ENCODE data around the gene USO1.
"Not testable (repeated sequence)": the region's sequence is repeated elsewhere in the genome, so short reads cannot be mapped to it uniquely, and the experiment has no call there.

Gene USO1

GRCh38 chr4:75724066-75724866, at the start of gene USO1:
Gene USO1 (plus strand): TSS chr4:75724577. CDS start chr4:75724820, 243 bp downstream.
- ATAC-seq: peak; percentile 89
- peak within 1 kb of the TSS; percentile 99 for H3K4me3 Mint-ChIP-seq
- H3K9me3 Mint-ChIP-seq: no peaks in the 10 kb centered on the region
- peak; percentile 96 to 100 for DNase-seq (ENCODE audit: low spot score in 2 of 2)
- H3K27ac Mint-ChIP-seq: peak within 1 kb of the TSS; percentile 100
- peaks cover 42% of the 10 kb centered on the region for H3K4me1 Mint-ChIP-seq
- peaks cover 25% of the 10 kb centered on the region for H3K36me3 Mint-ChIP-seq

GRCh38 chr4:75675004-75675531, 49.3 kb upstream of the USO1 start:
- H3K27ac Mint-ChIP-seq: no peak overlapping the region
- DNase-seq (ENCODE audit: low spot score in 2 of 2): no peak
- peaks cover 26% of the 10 kb centered on the region for H3K4me1 Mint-ChIP-seq

DNA sequence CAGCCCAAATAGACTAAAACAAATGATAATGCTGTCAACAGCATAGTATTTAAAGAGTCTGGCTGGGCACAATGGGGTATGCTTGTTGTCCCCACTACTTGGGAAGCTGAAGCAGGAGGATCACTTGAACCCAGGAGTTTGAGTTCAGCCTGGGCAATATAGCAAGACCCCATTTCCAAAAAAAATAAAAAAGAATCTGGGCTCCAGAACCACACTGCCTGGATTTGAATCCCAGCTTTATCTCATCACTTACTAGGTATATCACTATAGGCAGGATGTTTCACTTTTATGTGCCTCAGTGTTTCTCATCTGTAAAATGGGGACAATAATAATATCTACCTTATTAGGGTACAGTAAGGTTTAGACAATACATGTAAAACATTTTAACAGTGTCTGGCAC, 45.9 kb upstream of the USO1 start:
- DNase-seq (ENCODE audit: low spot score in 2 of 2) (no peak), ATAC-seq (no peak)
- Mint-ChIP-seq H3K9me3 (no peaks in the 10 kb centered on the region), H3K4me3 (no peak overlapping the region), H3K27ac (no peak overlapping the region), H3K36me3 (peaks cover 1% of the 10 kb centered on the region), H3K4me1 (peaks cover 20% of the 10 kb centered on the region)

More at GRCh38 chr4:75675004-75675531, 49.3 kb upstream of the USO1 start:
- no peak overlapping the region for H3K4me3 Mint-ChIP-seq
- H3K36me3 Mint-ChIP-seq: peaks cover 35% of the 10 kb centered on the region
- no peaks in the 10 kb centered on the region for H3K9me3 Mint-ChIP-seq
- no peak for ATAC-seq

- Mint-ChIP-seq H3K36me3 (no peaks in the 10 kb centered on the region), H3K4me1 (peaks cover 19% of the 10 kb centered on the region), H3K9me3 (no peaks in the 10 kb centered on the region), H3K27ac (no peak overlapping the region), H3K4me3 (no peak overlapping the region)
- DNase-seq (ENCODE audit: low spot score in 2 of 2) (no peak), ATAC-seq (no peak)
Measured at GRCh38 chr4:75678965-75679364, 45.4 kb upstream of the USO1 start.

GRCh38 chr4:75679876-75680575, 44.4 kb upstream of the USO1 start:
- DNase-seq (ENCODE audit: low spot score in 2 of 2) (no peak), ATAC-seq (no peak)
- Mint-ChIP-seq H3K9me3 (no peaks in the 10 kb centered on the region), H3K4me3 (no peak overlapping the region), H3K36me3 (no peaks in the 10 kb centered on the region), H3K4me1 (peaks cover 16% of the 10 kb centered on the region), H3K27ac (no peak overlapping the region)

GRCh38 chr4:75683482-75684155, 40.8 kb upstream of the USO1 start:
- H3K27ac Mint-ChIP-seq: peak overlapping the region; percentile 52
- H3K9me3 Mint-ChIP-seq: no peaks in the 10 kb centered on the region
- H3K4me1 Mint-ChIP-seq: peaks cover 37% of the 10 kb centered on the region
- peak overlapping the region; percentile 61 for H3K4me3 Mint-ChIP-seq
- DNase-seq (ENCODE audit: low spot score in 2 of 2) (no peak), ATAC-seq (no peak)
- no peaks in the 10 kb centered on the region for H3K36me3 Mint-ChIP-seq

DNA sequence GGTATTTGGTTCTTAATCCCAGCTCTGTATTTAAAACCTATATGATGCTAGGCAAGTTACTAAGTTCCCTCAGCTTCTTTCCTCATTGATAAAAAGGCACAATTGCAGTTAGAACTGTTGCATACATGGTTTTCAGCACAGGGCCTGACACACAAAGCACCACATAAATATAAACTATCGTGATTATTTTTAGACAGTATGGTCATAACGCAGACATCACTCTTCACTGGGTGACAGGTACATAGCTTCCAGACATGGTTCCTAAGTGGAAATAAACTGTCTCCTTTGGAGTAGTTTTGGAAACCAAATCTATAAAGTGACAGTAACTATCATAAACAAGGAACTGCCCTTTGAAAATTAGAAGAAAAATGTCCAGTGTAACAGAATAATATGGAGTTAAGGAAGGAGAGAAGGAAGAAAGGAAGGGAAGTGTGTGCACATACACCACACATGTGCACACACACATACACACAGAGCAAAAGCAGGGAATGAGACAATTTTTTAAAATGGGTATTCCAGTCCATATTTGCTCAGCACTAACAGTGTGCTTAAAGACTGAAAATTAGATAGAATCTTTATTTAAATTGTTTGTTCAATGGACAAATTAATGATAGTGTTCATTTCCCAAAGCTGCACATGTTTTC, 38.7 kb upstream of the USO1 start:
- H3K4me1 Mint-ChIP-seq: peaks cover 38% of the 10 kb centered on the region
- no peak for ATAC-seq
- no peak for DNase-seq (ENCODE audit: low spot score in 2 of 2)
- H3K36me3 Mint-ChIP-seq: no peaks in the 10 kb centered on the region
- no peak overlapping the region for H3K27ac Mint-ChIP-seq
- H3K9me3 Mint-ChIP-seq: no peaks in the 10 kb centered on the region
- peak overlapping the region; percentile 1 for H3K4me3 Mint-ChIP-seq

GRCh38 chr4:75686346-75686745, 38.0 kb upstream of the USO1 start:
- peaks cover 38% of the 10 kb centered on the region for H3K4me1 Mint-ChIP-seq
- no peaks in the 10 kb centered on the region for H3K36me3 Mint-ChIP-seq
- DNase-seq (ENCODE audit: low spot score in 2 of 2) (peak in 1 of 2 donors; percentile 56), ATAC-seq (peak; percentile 88)
- H3K9me3 Mint-ChIP-seq: no peaks in the 10 kb centered on the region
- no peak overlapping the region for H3K27ac Mint-ChIP-seq
- peak overlapping the region; percentile 1 for H3K4me3 Mint-ChIP-seq

DNA sequence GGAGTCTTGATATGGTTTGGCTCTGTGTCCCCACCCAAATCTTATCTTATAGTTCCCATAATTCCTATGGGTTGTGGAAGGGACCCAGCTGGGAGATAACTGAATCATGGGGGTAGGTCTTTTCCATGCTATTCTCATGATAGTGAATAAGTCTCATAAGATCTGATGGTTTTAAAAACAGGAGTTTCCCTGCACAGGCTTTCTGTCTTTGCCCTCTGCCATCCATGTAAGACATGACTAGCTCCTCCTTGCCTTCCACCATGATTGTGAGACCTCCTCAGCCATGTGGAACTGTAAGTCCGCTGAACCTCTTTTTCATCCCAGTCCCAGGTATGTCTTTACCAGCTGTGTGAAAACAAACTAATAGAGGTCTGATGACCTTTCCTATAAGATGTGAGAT, 37.3 kb upstream of the USO1 start:
- H3K4me3 Mint-ChIP-seq: peak overlapping the region; percentile 1
- peaks cover 38% of the 10 kb centered on the region for H3K4me1 Mint-ChIP-seq
- peak overlapping the region; percentile 32 for H3K27ac Mint-ChIP-seq
- H3K9me3 Mint-ChIP-seq; H3K36me3 Mint-ChIP-seq; DNase-seq (ENCODE audit: low spot score in 2 of 2); ATAC-seq: not testable (repeated sequence)

DNA sequence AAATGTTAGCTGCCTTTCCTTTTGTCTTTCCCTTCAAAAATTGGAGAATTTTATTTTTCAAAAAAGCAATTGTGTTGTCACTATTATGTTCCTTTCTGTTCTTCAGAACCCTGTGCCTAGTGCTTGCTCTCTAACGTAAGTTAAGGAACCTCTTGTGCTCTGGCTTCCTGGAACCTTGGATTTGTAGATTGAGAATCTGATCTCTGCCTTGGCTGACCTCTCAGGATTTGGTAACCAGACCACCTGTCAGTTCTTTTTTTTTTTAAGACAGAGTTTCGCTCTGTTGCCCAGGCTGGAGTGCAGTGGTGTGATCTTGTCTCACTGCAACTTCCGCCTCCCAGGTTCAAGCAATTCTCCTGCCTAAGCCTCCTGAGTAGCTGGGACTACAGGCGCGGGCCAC, 32.3 kb upstream of the USO1 start:
- not testable (repeated sequence) for ATAC-seq; H3K27ac Mint-ChIP-seq; H3K4me3 Mint-ChIP-seq; DNase-seq (ENCODE audit: low spot score in 2 of 2); H3K9me3 Mint-ChIP-seq; H3K36me3 Mint-ChIP-seq
- H3K4me1 Mint-ChIP-seq: peaks cover 11% of the 10 kb centered on the region

DNA sequence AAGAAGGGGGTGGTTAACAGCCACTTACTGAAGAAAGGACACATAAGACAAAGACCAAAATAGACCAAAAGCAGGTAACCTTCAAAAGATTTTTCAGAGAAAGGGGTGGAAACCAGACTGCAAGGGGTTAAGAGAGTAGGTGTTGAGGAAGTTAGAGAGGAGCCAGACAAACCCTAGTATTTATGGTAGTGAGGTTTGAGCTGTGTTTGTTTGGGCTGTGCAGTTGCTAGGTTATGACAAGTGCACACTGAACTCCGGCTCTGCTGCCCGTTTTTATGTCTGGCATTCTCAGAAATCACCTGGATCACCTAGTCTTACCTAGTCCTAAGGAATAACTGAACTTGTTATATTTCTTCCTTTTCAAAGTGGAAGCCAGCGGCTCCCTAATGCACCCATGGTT, 28.3 kb upstream of the USO1 start:
- H3K36me3 Mint-ChIP-seq: peaks cover 6% of the 10 kb centered on the region
- H3K9me3 Mint-ChIP-seq: no peaks in the 10 kb centered on the region
- peak overlapping the region; percentile 16 for H3K27ac Mint-ChIP-seq
- no peak overlapping the region for H3K4me3 Mint-ChIP-seq
- peaks cover 20% of the 10 kb centered on the region for H3K4me1 Mint-ChIP-seq
- no peak for ATAC-seq
- no peak for DNase-seq (ENCODE audit: low spot score in 2 of 2)

DNA sequence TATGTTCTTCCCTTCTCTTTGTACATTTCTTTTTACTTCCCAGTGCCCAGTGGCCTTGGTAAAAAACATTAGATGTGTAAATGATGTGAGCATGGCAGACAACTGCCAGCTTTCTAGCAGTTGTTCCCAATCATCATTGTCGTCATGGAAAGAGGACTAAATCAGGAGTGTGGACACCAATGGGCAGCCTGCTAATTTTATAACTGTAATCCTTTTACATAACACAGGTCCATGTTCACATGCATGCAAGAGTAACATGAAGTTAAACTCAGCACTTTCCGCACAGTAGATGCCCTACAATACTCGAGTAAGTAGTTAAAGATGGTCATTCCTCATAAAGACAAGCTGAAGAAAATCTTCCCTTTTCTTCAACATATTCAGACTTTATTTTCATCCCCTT, 27.8 kb upstream of the USO1 start:
- Mint-ChIP-seq H3K4me3 (no peak overlapping the region), H3K27ac (peak overlapping the region; percentile 16), H3K4me1 (peaks cover 20% of the 10 kb centered on the region), H3K9me3 (no peaks in the 10 kb centered on the region), H3K36me3 (peaks cover 6% of the 10 kb centered on the region)
- ATAC-seq (no peak), DNase-seq (ENCODE audit: low spot score in 2 of 2) (no peak)

GRCh38 chr4:75698162-75698962, 26.0 kb upstream of the USO1 start:
- DNase-seq (ENCODE audit: low spot score in 2 of 2): peak in 1 of 2 donors; percentile 59
- Mint-ChIP-seq H3K9me3 (no peaks in the 10 kb centered on the region), H3K27ac (peak overlapping the region; percentile 95), H3K36me3 (peaks cover 6% of the 10 kb centered on the region), H3K4me1 (peaks cover 20% of the 10 kb centered on the region), H3K4me3 (peak overlapping the region; percentile 65)
- ATAC-seq: peak; percentile 91

- Mint-ChIP-seq H3K27ac (peak overlapping the region; percentile 95), H3K4me1 (peaks cover 20% of the 10 kb centered on the region), H3K4me3 (peak overlapping the region; percentile 65), H3K36me3 (peaks cover 6% of the 10 kb centered on the region), H3K9me3 (no peaks in the 10 kb centered on the region)
- ATAC-seq (peak; percentile 73), DNase-seq (ENCODE audit: low spot score in 2 of 2) (no peak)
Measured at GRCh38 chr4:75698963-75699228, 25.5 kb upstream of the USO1 start.
